ENCODE data around the gene MID2. TPM values are rescaled to one million over a fixed set of nuclear protein-coding genes. Genes with fewer than 3 reads are reported as not detected.
"Not testable (repeated sequence)": the region's sequence is repeated elsewhere in the genome, so short reads cannot be mapped to it uniquely, and the experiment has no call there.

The MID2 gene
- total RNA-seq, 1 donor from 2014 or later, result 58.0 TPM

GRCh38 chrX:107840971-107841370 is 15.3 kb downstream of the MID2 start:
- DNase-seq (ENCODE audit: low spot score), result no peak

GRCh38 chrX:107842715-107843400 is 17.2 kb downstream of the MID2 start:
- no peak for DNase-seq (ENCODE audit: low spot score)

GRCh38 chrX:107845625-107846024 is 20.0 kb downstream of the MID2 start:
- DNase-seq (ENCODE audit: low spot score), result no peak

- no peak for DNase-seq (ENCODE audit: low spot score)
Measured at GRCh38 chrX:107848591-107848990, 22.9 kb downstream of the MID2 start.

- no peak for DNase-seq (ENCODE audit: low spot score)
Measured at GRCh38 chrX:107849747-107850421, 24.2 kb downstream of the MID2 start.

GRCh38 chrX:107850422-107850765 is 24.7 kb downstream of the MID2 start:
- DNase-seq (ENCODE audit: low spot score), result no peak

GRCh38 chrX:107851215-107851614 is 25.5 kb downstream of the MID2 start:
- DNase-seq (ENCODE audit: low spot score), result peak; percentile 1

- not testable (repeated sequence) for DNase-seq (ENCODE audit: low spot score)
Measured at GRCh38 chrX:107851665-107852064, 26.0 kb downstream of the MID2 start.

- DNase-seq (ENCODE audit: low spot score), result no peak
Measured at GRCh38 chrX:107856289-107856688, 30.6 kb downstream of the MID2 start.

- DNase-seq (ENCODE audit: low spot score), result not testable (repeated sequence)
Measured at GRCh38 chrX:107857041-107857440, 31.4 kb downstream of the MID2 start.

GRCh38 chrX:107857837-107858236 is 32.2 kb downstream of the MID2 start:
- peak; percentile 27 for DNase-seq (ENCODE audit: low spot score)

- DNase-seq (ENCODE audit: low spot score), result no peak
Measured at GRCh38 chrX:107861056-107861455, 35.4 kb downstream of the MID2 start.

GRCh38 chrX:107871136-107871535 is 45.5 kb downstream of the MID2 start:
- no peak for DNase-seq (ENCODE audit: low spot score)

- DNase-seq (ENCODE audit: low spot score), result no peak
Measured at GRCh38 chrX:107878106-107878505, 52.4 kb downstream of the MID2 start.

GRCh38 chrX:107880054-107880610 is 54.5 kb downstream of the MID2 start:
- DNase-seq (ENCODE audit: low spot score), result no peak

GRCh38 chrX:107894038-107894437 is 68.4 kb downstream of the MID2 start:
- peak; percentile 2 for DNase-seq (ENCODE audit: low spot score)

- DNase-seq (ENCODE audit: low spot score), result no peak
Measured at GRCh38 chrX:107902721-107903120, 77.1 kb downstream of the MID2 start.

- no peak for DNase-seq (ENCODE audit: low spot score)
Measured at GRCh38 chrX:107905366-107905765, 79.7 kb downstream of the MID2 start.

GRCh38 chrX:107924136-107924746 is 98.6 kb downstream of the MID2 start:
- DNase-seq (ENCODE audit: low spot score), result no peak

- no peak for DNase-seq (ENCODE audit: low spot score)
Measured at GRCh38 chrX:107934262-107934661, 108.6 kb downstream of the MID2 start.

- no peak for DNase-seq (ENCODE audit: low spot score)
Measured at GRCh38 chrX:107935200-107935599, 109.5 kb downstream of the MID2 start.

GRCh38 chrX:107935664-107936433 is 110.2 kb downstream of the MID2 start:
- no peak for DNase-seq (ENCODE audit: low spot score)

All from umbilical cord (tissue), 2 donors.